Gastroesophageal sphincter (tissue), 3 donors: Measurements from ENCODE around the gene LASP1.

ENCODE experiments used
- CTCF ChIP-seq, 4 experiments: fragments of 200-600 bp in 2 of 4; fragments of 450-650 bp in 2 of 4; sonication (generic) in 1 of 4; IDR thresholded peaks; one replicate each; pipeline ENCODE4 v1.5.1; 2017 to 2019; ENCODE audit warnings: antibody characterized with exemption in 4 of 4, mild to moderate bottlenecking in 2 of 4, moderate library complexity in 2 of 4
- POLR2A ChIP-seq, 2 donors: fragments of 450-650 bp; IDR thresholded peaks; one replicate each; pipeline ENCODE4 v1.6.1; 2017; ENCODE audit warnings: antibody characterized with exemption in 2 of 2, mild to moderate bottlenecking in 2 of 2, moderate library complexity in 1 of 2

GRCh38 chr17:38943607-38944006, 73.7 kb downstream of the LASP1 start:
- TF ChIP-seq CTCF (IDR thresholded peaks at IDR 0.05): no peak
- no peak for TF ChIP-seq POLR2A (IDR thresholded peaks at IDR 0.05)
